ENCODE measurements around the gene MAP3K2. TPM values are rescaled to one million over a fixed set of nuclear protein-coding genes. Genes with fewer than 3 reads are reported as not detected.

The MAP3K2 gene
- polyA plus RNA-seq, 3 donors: 16.0 to 86.4 (median 66.3) TPM

DNA sequence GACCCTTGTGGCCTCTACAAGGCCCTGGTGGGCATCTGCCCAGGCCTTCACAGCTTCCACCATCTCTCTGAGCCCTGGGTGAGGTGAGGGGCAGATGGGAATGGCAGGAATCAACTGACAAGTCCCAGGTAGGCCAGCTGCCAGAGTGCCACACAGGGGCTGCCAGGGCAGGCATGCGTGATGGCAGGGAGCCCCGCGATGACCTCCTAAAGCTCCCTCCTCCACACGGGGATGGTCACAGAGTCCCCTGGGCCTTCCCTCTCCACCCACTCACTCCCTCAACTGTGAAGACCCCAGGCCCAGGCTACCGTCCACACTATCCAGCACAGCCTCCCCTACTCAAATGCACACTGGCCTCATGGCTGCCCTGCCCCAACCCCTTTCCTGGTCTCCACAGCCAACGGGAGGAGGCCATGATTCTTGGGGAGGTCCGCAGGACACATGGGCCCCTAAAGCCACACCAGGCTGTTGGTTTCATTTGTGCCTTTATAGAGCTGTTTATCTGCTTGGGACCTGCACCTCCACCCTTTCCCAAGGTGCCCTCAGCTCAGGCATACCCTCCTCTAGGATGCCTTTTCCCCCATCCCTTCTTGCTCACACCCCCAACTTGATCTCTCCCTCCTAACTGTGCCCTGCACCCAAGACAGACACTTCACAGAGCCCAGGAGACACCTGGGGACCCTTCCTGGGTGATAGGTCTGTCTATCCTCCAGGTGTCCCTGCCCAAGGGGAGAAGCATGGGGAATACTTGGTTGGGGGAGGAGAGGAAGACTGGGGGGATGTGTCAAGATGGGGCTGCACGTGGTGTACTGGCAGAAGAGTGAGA, 32.5 kb upstream of the MAP3K2 start:
- Mint-ChIP-seq H3K27me3 (ENCODE audit: low read depth in 3 of 3) (peaks cover 33 to 58% (median 55%) of the 10 kb centered on the region in 3 donors), H3K36me3 (no peaks in the 10 kb centered on the region), H3K27ac (peak overlapping the region in 1 of 7 donors; percentile 10), H3K4me3 (no peak overlapping the region), H3K4me1 (peaks cover 32% of the 10 kb centered on the region), H3K9me3 (peaks cover 0 to 4% (median 2%) of the 10 kb centered on the region in 7 donors)
- Histone ChIP-seq H3K4me3 (replicated peaks in 1 of 3; ENCODE audit: low read depth in 2 of 3, low read length in 3 of 3) (no peak overlapping the region), H3K27ac (ENCODE audit: low read depth in 1 of 2, low read length in 2 of 2) (no peak overlapping the region), H3K9ac (ENCODE audit: insufficient read depth, low read length, poor library complexity, severe bottlenecking) (no peak overlapping the region), H3K79me2 (ENCODE audit: insufficient read depth, low read length) (no peaks in the 10 kb centered on the region), H3K4me2 (replicated peaks; ENCODE audit: extremely low read depth, low read length, poor library complexity, severe bottlenecking) (no peak overlapping the region), H2AFZ (ENCODE audit: insufficient read depth, low read depth, low read length, poor library complexity, severe bottlenecking) (no peak overlapping the region), H3K36me3 (replicated peaks in 1 of 2; ENCODE audit: control insufficient read depth in 1 of 2, insufficient read depth in 2 of 2, low read length in 2 of 2) (no peaks in the 10 kb centered on the region), H3K9me3 (replicated peaks in 1 of 2; ENCODE audit: control insufficient read depth in 1 of 2, insufficient read depth in 1 of 2, low read length in 2 of 2) (no peaks in the 10 kb centered on the region), H3K27me3 (ENCODE audit: control insufficient read depth in 2 of 2, insufficient read depth in 2 of 2, low read length in 2 of 2) (peaks cover 7 to 33% of the 10 kb centered on the region in 2 donors), H3K4me1 (ENCODE audit: control insufficient read depth in 1 of 2, insufficient read depth in 2 of 2, low read length in 2 of 2) (peaks cover 33 to 36% of the 10 kb centered on the region in 2 donors), H4K20me1 (ENCODE audit: insufficient read depth, low read length) (peaks cover 5% of the 10 kb centered on the region)
- TF ChIP-seq, protein P1, sequence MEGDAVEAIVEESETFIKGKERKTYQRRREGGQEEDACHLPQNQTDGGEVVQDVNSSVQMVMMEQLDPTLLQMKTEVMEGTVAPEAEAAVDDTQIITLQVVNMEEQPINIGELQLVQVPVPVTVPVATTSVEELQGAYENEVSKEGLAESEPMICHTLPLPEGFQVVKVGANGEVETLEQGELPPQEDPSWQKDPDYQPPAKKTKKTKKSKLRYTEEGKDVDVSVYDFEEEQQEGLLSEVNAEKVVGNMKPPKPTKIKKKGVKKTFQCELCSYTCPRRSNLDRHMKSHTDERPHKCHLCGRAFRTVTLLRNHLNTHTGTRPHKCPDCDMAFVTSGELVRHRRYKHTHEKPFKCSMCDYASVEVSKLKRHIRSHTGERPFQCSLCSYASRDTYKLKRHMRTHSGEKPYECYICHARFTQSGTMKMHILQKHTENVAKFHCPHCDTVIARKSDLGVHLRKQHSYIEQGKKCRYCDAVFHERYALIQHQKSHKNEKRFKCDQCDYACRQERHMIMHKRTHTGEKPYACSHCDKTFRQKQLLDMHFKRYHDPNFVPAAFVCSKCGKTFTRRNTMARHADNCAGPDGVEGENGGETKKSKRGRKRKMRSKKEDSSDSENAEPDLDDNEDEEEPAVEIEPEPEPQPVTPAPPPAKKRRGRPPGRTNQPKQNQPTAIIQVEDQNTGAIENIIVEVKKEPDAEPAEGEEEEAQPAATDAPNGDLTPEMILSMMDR (IDR thresholded peaks at IDR 0.05): no peak
- WGBS (ENCODE audit: insufficient coverage): 91% methylated on average over 7 of the region's 8 CpGs
- DNase-seq: no peak
- intact Hi-C loops (cut with micrococcal nuclease): loop anchor here in 1 of 2 donors (10.0 kb wide), 2 partner anchors 45 to 105 kb away; partner anchors contain the start of gene IWS1

DNA sequence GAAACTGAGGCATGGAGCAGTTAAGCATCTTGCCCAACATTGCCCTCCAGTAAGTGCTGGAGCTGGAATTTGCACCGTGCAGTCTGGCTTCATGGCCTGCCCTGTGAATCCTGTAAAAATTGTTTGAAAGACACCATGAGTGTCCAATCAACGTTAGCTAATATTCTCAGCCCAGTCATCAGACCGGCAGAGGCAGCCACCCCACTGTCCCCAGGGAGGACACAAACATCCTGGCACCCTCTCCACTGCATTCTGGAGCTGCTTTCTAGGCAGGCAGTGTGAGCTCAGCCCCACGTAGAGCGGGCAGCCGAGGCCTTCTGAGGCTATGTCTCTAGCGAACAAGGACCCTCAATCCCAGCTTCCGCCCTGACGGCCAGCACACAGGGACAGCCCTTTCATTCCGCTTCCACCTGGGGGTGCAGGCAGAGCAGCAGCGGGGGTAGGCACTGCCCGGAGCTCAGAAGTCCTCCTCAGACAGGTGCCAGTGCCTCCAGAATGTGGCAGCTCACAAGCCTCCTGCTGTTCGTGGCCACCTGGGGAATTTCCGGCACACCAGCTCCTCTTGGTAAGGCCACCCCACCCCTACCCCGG, 31.8 kb upstream of the MAP3K2 start:
- H3K4me2 ChIP-seq (replicated peaks; ENCODE audit: extremely low read depth, low read length, poor library complexity, severe bottlenecking): no peak overlapping the region
- peaks cover 5% of the 10 kb centered on the region for H4K20me1 ChIP-seq (ENCODE audit: insufficient read depth, low read length)
- no peaks in the 10 kb centered on the region for H3K36me3 ChIP-seq (replicated peaks in 1 of 2; ENCODE audit: control insufficient read depth in 1 of 2, insufficient read depth in 2 of 2, low read length in 2 of 2)
- H3K79me2 ChIP-seq (ENCODE audit: insufficient read depth, low read length): no peaks in the 10 kb centered on the region
- WGBS (ENCODE audit: insufficient coverage): 95% methylated on average over 11 of the region's 15 CpGs
- Mint-ChIP-seq H3K4me3 (no peak overlapping the region), H3K9me3 (peaks cover 0 to 4% (median 2%) of the 10 kb centered on the region in 7 donors), H3K27ac (no peak overlapping the region), H3K4me1 (peaks cover 36% of the 10 kb centered on the region), H3K36me3 (no peaks in the 10 kb centered on the region), H3K27me3 (ENCODE audit: low read depth in 3 of 3) (peaks cover 33 to 58% (median 57%) of the 10 kb centered on the region in 3 donors)
- no peaks in the 10 kb centered on the region for H3K9me3 ChIP-seq (replicated peaks in 1 of 2; ENCODE audit: control insufficient read depth in 1 of 2, insufficient read depth in 1 of 2, low read length in 2 of 2)
- H3K27me3 ChIP-seq (ENCODE audit: control insufficient read depth in 2 of 2, insufficient read depth in 2 of 2, low read length in 2 of 2): peaks cover 7 to 33% of the 10 kb centered on the region in 2 donors
- H3K27ac ChIP-seq (ENCODE audit: low read depth in 1 of 2, low read length in 2 of 2): no peak overlapping the region
- no peak overlapping the region for H3K9ac ChIP-seq (ENCODE audit: insufficient read depth, low read length, poor library complexity, severe bottlenecking)
- H3K4me3 ChIP-seq (replicated peaks in 1 of 3; ENCODE audit: low read depth in 2 of 3, low read length in 3 of 3): no peak overlapping the region
- no peak overlapping the region for H2AFZ ChIP-seq (ENCODE audit: insufficient read depth, low read depth, low read length, poor library complexity, severe bottlenecking)
- DNase-seq: no peak
- H3K4me1 ChIP-seq (ENCODE audit: control insufficient read depth in 1 of 2, insufficient read depth in 2 of 2, low read length in 2 of 2): peaks cover 36 to 42% of the 10 kb centered on the region in 2 donors
- TF ChIP-seq, protein P1 (IDR thresholded peaks at IDR 0.05): no peak
- intact Hi-C loops (cut with micrococcal nuclease): loop anchor here in 1 of 2 donors (10.0 kb wide), 3 partner anchors 45 to 355 kb away; partner anchors contain the start of gene IWS1

Data from CD14-positive monocyte (primary cell).